GM06990 (cell line): ENCODE measurements around the gene C11orf97.
"Not testable (repeated sequence)": the region's sequence is repeated elsewhere in the genome, so short reads cannot be mapped to it uniquely, and the experiment has no call there.

Experiments used
- DNase-seq: peaks from one replicate; pipeline ENCODE4 v3.0.0-alpha.2; 2011; ENCODE audit not compliant: insufficient read length; ENCODE audit errors: extremely low read depth
- H3K27me3 ChIP-seq: replicated peaks from 2 replicates; pipeline ENCODE4 v1.6.0; 2011; ENCODE audit warnings: low read length; ENCODE audit not compliant: control insufficient read depth, insufficient read depth
- H3K36me3 ChIP-seq: 2 replicates; pipeline ENCODE4 v1.5.1; 2011; ENCODE audit warnings: low read length; ENCODE audit not compliant: control insufficient read depth, insufficient read depth
- H3K4me3 ChIP-seq: replicated peaks from 2 replicates; pipeline ENCODE4 v1.5.1; 2011; ENCODE audit warnings: low read depth, mild to moderate bottlenecking, control low read depth, low read length
- CTCF ChIP-seq: IDR thresholded peaks from 2 replicates; pipeline ENCODE4 v1.5.1; 2011; ENCODE audit warnings: low read length, control low read depth, mild to moderate bottlenecking, inconsistent platforms; ENCODE audit not compliant: insufficient read depth, poor library complexity, severe bottlenecking

C11orf97 gene

GRCh38 chr11:94504689-94505293 is 7.5 kb upstream of the C11orf97 start:
- peak; percentile 56 for TF ChIP-seq CTCF
- no peak for DNase-seq
- H3K36me3 ChIP-seq: peaks cover 3% of the 10 kb centered on the region
- no peak overlapping the region for H3K4me3 ChIP-seq
- H3K27me3 ChIP-seq: no peaks in the 10 kb centered on the region

- H3K27me3 ChIP-seq, H3K36me3 ChIP-seq, DNase-seq, H3K4me3 ChIP-seq: not testable (repeated sequence)
Observed at GRCh38 chr11:94506513-94506912, 5.7 kb upstream of the C11orf97 start.

- H3K27me3 ChIP-seq: no peaks in the 10 kb centered on the region; the same call in none of the 2 replicates
- DNase-seq: no peak
- H3K4me3 ChIP-seq: no peak overlapping the region
- TF ChIP-seq CTCF: no peak
- H3K36me3 ChIP-seq: no peaks in the 10 kb centered on the region
Observed at GRCh38 chr11:94507485-94507884, 4.8 kb upstream of the C11orf97 start.

GRCh38 chr11:94513091-94513490 is 830 bp downstream of the C11orf97 start:
- Histone ChIP-seq H3K27me3 (peaks cover 1% of the 10 kb centered on the region), H3K36me3 (no peaks in the 10 kb centered on the region), H3K4me3 (no peak overlapping the region)
- no peak for DNase-seq
- TF ChIP-seq CTCF: no peak

GRCh38 chr11:94515398-94515797 is 3.1 kb downstream of the C11orf97 start:
- TF ChIP-seq CTCF: no peak
- no peak for DNase-seq
- Histone ChIP-seq H3K4me3 (no peak overlapping the region), H3K36me3 (no peaks in the 10 kb centered on the region), H3K27me3 (peaks cover 1% of the 10 kb centered on the region)

GRCh38 chr11:94516725-94517124 is 4.5 kb downstream of the C11orf97 start:
- H3K27me3 ChIP-seq: peaks cover 1% of the 10 kb centered on the region
- H3K4me3 ChIP-seq: no peak overlapping the region
- no peaks in the 10 kb centered on the region for H3K36me3 ChIP-seq
- no peak for TF ChIP-seq CTCF
- no peak for DNase-seq
